Measurements from ENCODE around the gene GNAT2.

GRCh38 chr1:109557520-109557919, 61.9 kb downstream of the GNAT2 start:
- TF ChIP-seq CTCF (IDR thresholded peaks at IDR 0.05), result no peak
- TF ChIP-seq POLR2A (IDR thresholded peaks at IDR 0.05), result no peak
